ENCODE data around the gene DVL2. TPM values are rescaled to one million over a fixed set of nuclear protein-coding genes. Genes with fewer than 3 reads are reported as not detected.

The DVL2 gene
- polyA plus RNA-seq, 1 donor from 2014 or later = 41.1 TPM

- Histone ChIP-seq H2AFZ (ENCODE audit: low read depth, low read length) (no peak overlapping the region), H4K20me1 (ENCODE audit: insufficient read depth) (no peaks in the 10 kb centered on the region)
Observed at GRCh38 chr17:7222972-7223292, 11.4 kb downstream of the DVL2 start.

GRCh38 chr17:7222093-7222971 lies 12.0 kb downstream of the DVL2 start:
- Histone ChIP-seq H3K4me2 (ENCODE audit: low read length) (no peak overlapping the region), H3K9me2 (ENCODE audit: insufficient read depth, low read length) (no peaks in the 10 kb centered on the region), H3K4me3 (ENCODE audit: low read length) (no peak overlapping the region), H3K27ac (ENCODE audit: low read length) (no peak overlapping the region), H3K27me3 (ENCODE audit: insufficient read depth, low read depth, low read length) (no peaks in the 10 kb centered on the region), H3K79me2 (replicated peaks; ENCODE audit: insufficient read depth, low read length) (peaks cover 19% of the 10 kb centered on the region), H3K9me3 (ENCODE audit: low read length) (no peaks in the 10 kb centered on the region), H3F3A (ENCODE audit: insufficient read depth, low read length, poor library complexity, severe bottlenecking) (no peaks in the 10 kb centered on the region), H3K9ac (ENCODE audit: low read length) (no peak overlapping the region), H3K36me3 (ENCODE audit: insufficient read depth, low read length) (no peaks in the 10 kb centered on the region), H4K20me1 (ENCODE audit: insufficient read depth) (no peaks in the 10 kb centered on the region), H2AFZ (ENCODE audit: low read depth, low read length) (no peak overlapping the region)
- no peak for TF ChIP-seq MXI1 (conservative IDR thresholded peaks at IDR 0.05; ENCODE audit: poor library complexity, severe bottlenecking)

More at GRCh38 chr17:7222972-7223292, 11.4 kb downstream of the DVL2 start:
- Histone ChIP-seq H3F3A (ENCODE audit: insufficient read depth, low read length, poor library complexity, severe bottlenecking) (no peaks in the 10 kb centered on the region), H3K27me3 (ENCODE audit: insufficient read depth, low read depth, low read length) (no peaks in the 10 kb centered on the region), H3K9me2 (ENCODE audit: insufficient read depth, low read length) (no peaks in the 10 kb centered on the region), H3K36me3 (ENCODE audit: insufficient read depth, low read length) (no peaks in the 10 kb centered on the region), H3K27ac (ENCODE audit: low read length) (no peak overlapping the region), H3K9me3 (ENCODE audit: low read length) (no peaks in the 10 kb centered on the region), H3K9ac (ENCODE audit: low read length) (no peak overlapping the region), H3K4me3 (ENCODE audit: low read length) (no peak overlapping the region), H3K4me2 (ENCODE audit: low read length) (no peak overlapping the region), H3K79me2 (replicated peaks; ENCODE audit: insufficient read depth, low read length) (peaks cover 15% of the 10 kb centered on the region)
- no peak for TF ChIP-seq SMC3 (conservative IDR thresholded peaks at IDR 0.05; ENCODE audit: poor library complexity)
- no peak for TF ChIP-seq CTCF (IDR thresholded peaks at IDR 0.05; ENCODE audit: poor library complexity, severe bottlenecking)
- TF ChIP-seq EZH2 (IDR thresholded peaks at IDR 0.05; ENCODE audit: borderline replicate concordance, insufficient read depth, low read length, poor library complexity, severe bottlenecking) = no peak
- TF ChIP-seq EP300 (conservative IDR thresholded peaks at IDR 0.05; ENCODE audit: poor library complexity, severe bottlenecking) = no peak
- no peak for TF ChIP-seq TAF1 (IDR thresholded peaks at IDR 0.05; ENCODE audit: low read depth)
- TF ChIP-seq REST (IDR thresholded peaks at IDR 0.05; ENCODE audit: borderline replicate concordance) = no peak
- TF ChIP-seq MXI1 (conservative IDR thresholded peaks at IDR 0.05; ENCODE audit: poor library complexity, severe bottlenecking) = no peak
- TF ChIP-seq POLR2AphosphoS5 (IDR thresholded peaks at IDR 0.05) = no peak
